GM10266 (cell line): Measurements from ENCODE around the gene EFCAB3.
"Not testable (repeated sequence)": the region's sequence is repeated elsewhere in the genome, so short reads cannot be mapped to it uniquely, and the experiment has no call there.

Experiments used
- DNase-seq: peaks from one replicate; pipeline ENCODE4 v3.0.0; 2012; ENCODE audit errors: extremely low spot score
- CTCF ChIP-seq: IDR thresholded peaks from 2 replicates; pipeline ENCODE4 v1.5.1; 2012; ENCODE audit warnings: mild to moderate bottlenecking, low read depth; ENCODE audit not compliant: control insufficient read depth, insufficient read depth; ENCODE audit errors: missing control alignments

EFCAB3 gene

GRCh38 chr17:62392908-62393307, 12.6 kb downstream of the EFCAB3 start:
- DNase-seq: no peak
- TF ChIP-seq CTCF: no peak

- no peak for DNase-seq
- TF ChIP-seq CTCF: no peak
Observed at GRCh38 chr17:62398891-62399290, 18.5 kb downstream of the EFCAB3 start.

GRCh38 chr17:62405451-62405850, 25.1 kb downstream of the EFCAB3 start:
- TF ChIP-seq CTCF: no peak
- no peak for DNase-seq

- not testable (repeated sequence) for DNase-seq
Observed at GRCh38 chr17:62413090-62413489, 32.7 kb downstream of the EFCAB3 start.

GRCh38 chr17:62423647-62424461, 43.5 kb downstream of the EFCAB3 start, which contains the start of gene METTL2A:
Gene METTL2A, plus strand, starts transcription at chr17:62423897. Its CDS starts 6 bp downstream, at chr17:62423903.
- peak; percentile 47 for TF ChIP-seq CTCF
- peak; percentile 61 for DNase-seq

GRCh38 chr17:62426214-62426613, 45.9 kb downstream of the EFCAB3 start:
- not testable (repeated sequence) for DNase-seq

GRCh38 chr17:62435251-62435650, 54.9 kb downstream of the EFCAB3 start:
- DNase-seq: not testable (repeated sequence)

- DNase-seq: not testable (repeated sequence)
Observed at GRCh38 chr17:62441181-62441580, 60.8 kb downstream of the EFCAB3 start.

- TF ChIP-seq CTCF: no peak
- DNase-seq: no peak
Observed at GRCh38 chr17:62444063-62444462, 63.7 kb downstream of the EFCAB3 start.

- not testable (repeated sequence) for DNase-seq
Observed at GRCh38 chr17:62445791-62446190, 65.4 kb downstream of the EFCAB3 start.

- DNase-seq: not testable (repeated sequence)
Observed at GRCh38 chr17:62452195-62452594, 71.8 kb downstream of the EFCAB3 start.

- not testable (repeated sequence) for DNase-seq
Observed at GRCh38 chr17:62453041-62453440, 72.7 kb downstream of the EFCAB3 start.

- not testable (repeated sequence) for DNase-seq
Observed at GRCh38 chr17:62453656-62454055, 73.3 kb downstream of the EFCAB3 start.

GRCh38 chr17:62454111-62454510, 73.8 kb downstream of the EFCAB3 start:
- not testable (repeated sequence) for DNase-seq
